NCI-H226 (cell line): ENCODE data around the gene GGT6.
"Not testable (repeated sequence)": the region's sequence is repeated elsewhere in the genome, so short reads cannot be mapped to it uniquely, and the experiment has no call there.

ENCODE experiments used
- DNase-seq: peaks from one replicate; pipeline ENCODE4 v3.0.0-alpha.2; 2015

GGT6 gene, protein sequence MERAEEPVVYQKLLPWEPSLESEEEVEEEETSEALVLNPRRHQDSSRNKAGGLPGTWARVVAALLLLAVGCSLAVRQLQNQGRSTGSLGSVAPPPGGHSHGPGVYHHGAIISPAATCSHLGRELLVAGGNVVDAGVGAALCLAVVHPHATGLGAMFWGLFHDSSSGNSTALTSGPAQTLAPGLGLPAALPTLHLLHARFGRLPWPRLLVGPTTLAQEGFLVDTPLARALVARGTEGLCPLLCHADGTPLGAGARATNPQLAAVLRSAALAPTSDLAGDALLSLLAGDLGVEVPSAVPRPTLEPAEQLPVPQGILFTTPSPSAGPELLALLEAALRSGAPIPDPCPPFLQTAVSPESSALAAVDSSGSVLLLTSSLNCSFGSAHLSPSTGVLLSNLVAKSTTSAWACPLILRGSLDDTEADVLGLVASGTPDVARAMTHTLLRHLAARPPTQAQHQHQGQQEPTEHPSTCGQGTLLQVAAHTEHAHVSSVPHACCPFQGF

GRCh38 chr17:4560421-4560820 lies at the start of gene GGT6:
Gene GGT6, minus strand, starts transcription at chr17:4560577. Its CDS starts 56 bp downstream, at chr17:4560521.
- DNase-seq, result no peak

DNA sequence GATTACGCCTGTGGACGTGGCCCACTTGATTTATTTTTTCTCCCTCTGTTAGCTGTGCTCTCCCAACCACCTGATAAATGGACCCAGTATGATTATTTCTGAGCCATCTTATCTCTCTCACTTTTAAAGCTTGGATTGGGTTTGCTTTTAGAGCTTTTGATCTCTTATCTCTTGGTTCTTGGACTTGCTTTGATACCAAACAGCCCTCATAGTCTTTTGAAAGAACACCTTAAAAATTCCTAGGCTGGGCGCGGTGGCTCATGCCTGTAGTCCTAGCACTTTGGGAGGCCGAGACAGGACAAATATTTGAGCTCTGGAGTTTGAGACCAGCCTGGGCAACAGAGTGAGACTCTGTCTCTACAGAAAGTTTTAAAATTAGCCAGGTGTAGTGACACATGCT lies 49.8 kb upstream of the GGT6 start:
- DNase-seq, result no peak

DNA sequence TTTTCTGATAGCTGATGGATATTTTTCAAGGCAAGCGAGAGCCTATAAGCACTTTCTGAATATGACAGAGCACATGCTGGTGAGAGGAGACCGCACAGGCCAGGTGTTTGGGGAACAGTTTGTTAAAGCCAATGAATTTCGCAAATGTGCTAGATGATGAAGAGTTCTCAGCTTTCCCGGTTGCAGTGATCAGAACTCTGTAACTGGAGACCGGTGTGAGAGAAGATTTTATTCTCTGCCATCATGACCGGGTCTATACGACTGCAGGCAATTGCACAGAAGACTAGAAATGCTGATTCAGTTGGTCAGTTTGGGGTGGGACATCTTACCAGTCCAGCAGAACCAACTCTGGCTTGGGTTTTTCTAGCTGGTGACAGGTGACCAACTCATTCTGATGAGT lies 49.4 kb upstream of the GGT6 start:
- no peak for DNase-seq

DNA sequence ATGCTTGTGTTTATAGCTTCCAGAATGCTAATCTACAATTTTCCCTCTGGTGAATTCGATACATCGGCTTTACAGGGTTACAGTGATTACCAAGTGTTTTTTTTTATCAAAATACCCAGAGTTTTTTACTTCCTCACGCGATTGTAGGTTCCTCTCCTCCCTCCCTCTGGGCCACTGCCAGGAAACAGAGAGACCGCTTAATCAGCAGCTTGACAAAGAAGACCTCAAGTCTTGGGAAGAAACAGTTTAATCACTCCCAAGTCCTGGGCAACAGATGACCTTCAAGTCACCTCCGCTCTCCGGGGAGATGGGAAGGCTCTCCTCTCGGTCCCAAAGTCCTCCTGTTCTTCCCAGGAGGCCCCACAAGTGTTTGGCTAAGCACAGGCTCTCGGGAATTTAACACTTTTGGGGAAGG lies 47.4 kb upstream of the GGT6 start:
- DNase-seq, result peak; percentile 37

GRCh38 chr17:4607261-4607741 lies 46.9 kb upstream of the GGT6 start:
- no peak for DNase-seq

GRCh38 chr17:4605826-4606225 lies 45.4 kb upstream of the GGT6 start:
- no peak for DNase-seq

GRCh38 chr17:4604736-4605135 lies 44.4 kb upstream of the GGT6 start:
- not testable (repeated sequence) for DNase-seq

- DNase-seq, result no peak
Measured at GRCh38 chr17:4604111-4604644, 43.8 kb upstream of the GGT6 start.

DNA sequence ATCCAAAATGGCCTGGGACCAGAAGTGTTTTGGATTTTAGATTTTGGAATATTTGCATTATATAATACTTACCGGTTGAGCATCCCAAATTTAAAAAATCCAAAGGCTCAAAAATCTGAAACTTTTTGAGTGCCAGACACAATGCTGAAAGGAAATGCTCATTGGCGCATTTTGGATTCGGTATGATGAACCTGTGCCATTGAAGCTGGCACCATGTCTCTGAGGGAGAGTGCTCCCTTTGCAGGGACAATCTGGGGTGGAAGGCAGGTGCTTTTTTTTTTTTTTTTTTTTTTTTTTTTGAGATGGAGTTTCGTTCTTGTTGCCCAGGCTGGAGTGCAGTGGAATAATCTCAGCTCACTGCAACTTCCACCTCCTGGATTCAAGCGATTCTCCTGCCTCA lies 41.7 kb upstream of the GGT6 start:
- no peak for DNase-seq

GRCh38 chr17:4601326-4601725 lies 40.9 kb upstream of the GGT6 start:
- DNase-seq, result no peak

GRCh38 chr17:4600563-4600962 lies 40.2 kb upstream of the GGT6 start:
- no peak for DNase-seq

GRCh38 chr17:4599505-4600281 lies 39.3 kb upstream of the GGT6 start:
- DNase-seq, result peak; percentile 82

DNA sequence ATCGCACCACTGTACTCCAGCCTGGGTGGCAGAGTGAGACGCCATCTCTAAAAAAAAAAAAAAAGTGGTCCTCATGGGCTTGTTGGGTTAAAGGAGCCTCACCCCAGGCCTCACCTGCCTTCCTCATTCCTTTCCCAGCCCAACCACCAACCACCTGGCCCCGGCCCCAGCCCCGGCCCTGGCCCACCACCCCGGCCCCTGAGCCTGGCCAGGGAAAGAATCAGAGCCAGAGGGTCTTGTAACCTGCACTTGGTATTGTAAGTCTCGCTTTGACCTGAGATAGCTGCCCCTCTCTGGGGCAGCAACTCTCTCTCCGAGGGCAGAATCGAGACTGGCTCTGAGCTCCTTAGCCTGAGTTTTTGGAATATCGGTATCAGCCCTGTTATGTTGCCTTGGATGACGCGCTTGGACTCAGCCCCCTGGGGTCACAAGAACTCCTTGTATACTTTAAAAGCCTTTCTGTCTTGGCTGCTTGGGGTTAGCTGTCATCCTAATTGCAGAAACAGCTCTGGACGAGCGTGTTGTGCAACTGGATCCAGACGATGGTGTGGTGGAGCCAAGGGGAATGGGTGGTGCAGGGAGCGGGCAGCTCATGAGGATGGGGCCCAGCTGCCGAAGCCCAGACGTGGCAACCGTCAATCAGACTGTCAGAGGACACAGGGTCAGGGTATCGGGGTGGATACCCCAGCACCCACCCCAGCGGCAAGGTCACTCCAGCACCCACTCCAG lies 38.6 kb upstream of the GGT6 start:
- DNase-seq, result no peak

- DNase-seq, result no peak
Measured at GRCh38 chr17:4597975-4598374, 37.6 kb upstream of the GGT6 start.

GRCh38 chr17:4596636-4597380 lies 36.4 kb upstream of the GGT6 start:
- no peak for DNase-seq

GRCh38 chr17:4595685-4596342 lies 35.4 kb upstream of the GGT6 start:
- not testable (repeated sequence) for DNase-seq

DNA sequence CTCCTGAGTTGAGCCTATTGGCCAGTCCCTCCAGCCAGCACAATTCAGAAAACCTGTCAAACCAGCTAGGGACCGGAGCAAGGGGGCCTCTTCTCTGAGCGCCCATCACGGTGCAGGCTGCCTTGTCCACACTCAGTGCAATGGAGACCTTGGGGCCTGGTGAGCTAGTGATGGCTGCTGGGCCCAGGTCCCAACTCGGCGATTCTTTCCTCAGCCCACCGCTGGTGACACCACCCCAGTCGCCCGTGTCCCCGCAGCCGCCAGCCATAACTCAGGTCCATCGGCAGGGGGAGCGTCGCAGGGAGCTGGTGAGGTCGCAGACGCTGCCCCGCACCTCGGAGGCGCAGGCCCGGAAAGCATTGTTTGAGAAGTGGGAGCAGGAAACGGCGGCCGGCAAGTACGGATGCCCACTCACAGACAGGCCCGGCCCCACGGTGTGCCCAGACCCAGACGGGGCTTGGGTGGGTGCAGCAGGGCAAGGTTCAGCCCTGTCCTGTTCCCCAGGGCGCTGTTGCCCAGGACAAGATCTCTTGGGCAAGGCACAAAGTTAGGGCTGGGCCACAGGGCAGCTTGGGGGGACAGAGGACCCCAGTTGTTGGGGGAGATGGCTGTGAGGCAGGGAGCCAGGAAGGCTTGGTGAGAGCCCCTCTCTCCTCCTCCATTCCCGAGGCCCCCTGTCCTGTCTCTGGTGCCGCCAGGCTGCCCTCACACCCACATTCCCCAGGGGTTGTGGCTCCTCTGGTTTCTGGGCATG lies 34.7 kb upstream of the GGT6 start:
- no peak for DNase-seq

- DNase-seq, result no peak
Measured at GRCh38 chr17:4594406-4594805, 34.0 kb upstream of the GGT6 start.

DNA sequence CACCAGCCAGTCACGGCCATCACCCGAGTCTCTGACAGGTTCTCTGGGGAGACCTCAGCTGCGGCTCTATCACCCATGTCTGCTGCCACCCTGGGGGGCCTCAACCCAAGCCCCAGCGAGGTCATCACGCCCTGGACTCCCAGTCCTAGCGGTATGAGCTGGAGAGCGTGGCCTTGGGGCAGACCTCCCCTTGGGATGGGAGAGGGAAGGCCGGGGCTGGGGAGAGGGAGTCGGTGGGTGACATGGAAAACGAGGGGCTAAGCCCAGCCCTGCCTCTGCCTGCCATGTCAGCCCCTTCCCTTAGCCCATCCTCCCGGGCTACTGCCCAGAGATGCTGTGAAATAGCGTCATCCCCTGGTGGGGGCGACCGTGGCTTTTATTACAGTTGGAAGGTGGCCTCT lies 32.6 kb upstream of the GGT6 start:
- no peak for DNase-seq

DNA sequence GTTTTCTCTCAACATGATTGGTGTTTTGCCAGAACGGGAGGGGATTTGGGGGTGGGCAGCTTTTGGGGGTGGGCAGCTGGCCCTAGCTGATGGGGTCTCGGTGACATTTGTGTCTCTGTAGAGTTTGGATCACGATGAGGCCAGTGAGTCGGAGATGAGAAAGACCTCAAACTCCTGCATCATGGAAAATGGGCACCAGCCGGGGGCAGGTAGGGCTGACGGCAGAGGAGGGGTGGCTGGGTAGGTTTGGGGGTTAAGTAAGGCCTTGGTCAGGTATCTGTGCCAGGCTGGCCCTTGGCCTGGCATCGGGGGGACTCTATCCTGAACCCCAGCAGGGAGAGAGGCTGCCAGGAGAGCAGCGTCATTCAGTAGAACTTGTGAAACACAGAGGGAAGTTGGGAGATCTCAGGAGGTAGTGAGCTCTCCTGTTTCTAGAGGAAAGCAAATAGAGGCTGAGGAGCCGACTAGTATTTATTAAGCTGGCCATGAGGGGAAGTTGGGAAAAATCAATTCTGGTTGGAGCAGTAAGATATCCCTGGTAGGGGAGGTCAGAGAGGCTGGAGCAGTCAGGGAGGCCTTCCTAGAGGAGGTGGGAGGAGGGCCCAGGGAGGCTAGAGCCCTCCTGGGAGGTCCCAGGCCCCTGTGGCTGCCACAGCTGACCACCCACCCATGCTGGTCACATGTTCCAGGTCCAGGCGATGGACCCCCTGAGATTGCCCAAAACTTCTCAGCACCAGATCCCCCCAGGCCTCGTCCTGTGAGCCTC lies 32.0 kb upstream of the GGT6 start:
- DNase-seq, result no peak
